ENCODE measurements around the gene ZMYND8. TPM values are rescaled to one million over a fixed set of nuclear protein-coding genes. Genes with fewer than 3 reads are reported as not detected.

The ZMYND8 gene
- total RNA-seq, 1 experiment from 2014 or later: 50.7 TPM

GRCh38 chr20:47251154-47252020 is 105.1 kb downstream of the ZMYND8 start:
- Histone ChIP-seq H3K9me3 (ENCODE audit: control insufficient read depth, insufficient read depth, low read depth, low read length) (no peaks in the 10 kb centered on the region), H3K36me3 (ENCODE audit: control insufficient read depth, insufficient read depth, low read length) (peaks cover 14% of the 10 kb centered on the region), H3K4me1 (ENCODE audit: control insufficient read depth, insufficient read depth, low read length) (no peaks in the 10 kb centered on the region), H3K4me3 (ENCODE audit: low read depth in 2 of 2, low read length in 2 of 2) (no peak overlapping the region), H3K27ac (ENCODE audit: low read length) (no peak overlapping the region), H3K27me3 (ENCODE audit: control insufficient read depth, insufficient read depth, low read length) (no peaks in the 10 kb centered on the region)
- no TSS peak for BruUV-seq (replicated peaks)
- TF ChIP-seq POLR2AphosphoS5 (IDR thresholded peaks at IDR 0.05; ENCODE audit: low read depth, low read length) (no peak), CTCF (IDR thresholded peaks at IDR 0.05) (no peak), TCF7L2 (IDR thresholded peaks at IDR 0.05; ENCODE audit: low read depth, low read length) (no peak), REST (IDR thresholded peaks at IDR 0.05; ENCODE audit: insufficient read depth in 1 of 2, low read depth in 2 of 2, low read length in 1 of 2) (no peak), SIN3A (IDR thresholded peaks at IDR 0.05; ENCODE audit: borderline replicate concordance, insufficient read depth, low read depth, low read length) (no peak)
- no peak for DNase-seq (ENCODE audit: low read depth, low spot score)
- in situ Hi-C loops (cut with HindIII; ENCODE audit: low pct_unique_long_range_greater_than_20kb, low sequenced_read_pairs): no loop called here
- ChIA-PET CTCF (no interaction called here), POLR2A (interaction anchor here (0.7 kb wide), 1 partner anchor 361 kb away, joined by 4 read pairs; no protein-coding TSS in a partner anchor)
- ATAC-seq: no peak
- intact Hi-C loops (cut with micrococcal nuclease; ENCODE audit: unreplicated experiment): no loop called here

GRCh38 chr20:47250360-47250759 is 106.1 kb downstream of the ZMYND8 start:
- intact Hi-C loops (cut with micrococcal nuclease; ENCODE audit: unreplicated experiment): no loop called here
- Histone ChIP-seq H3K4me3 (ENCODE audit: low read depth in 2 of 2, low read length in 2 of 2) (no peak overlapping the region), H3K36me3 (ENCODE audit: control insufficient read depth, insufficient read depth, low read length) (peaks cover 20% of the 10 kb centered on the region), H3K4me1 (ENCODE audit: control insufficient read depth, insufficient read depth, low read length) (no peaks in the 10 kb centered on the region), H3K9me3 (ENCODE audit: control insufficient read depth, insufficient read depth, low read depth, low read length) (no peaks in the 10 kb centered on the region), H3K27me3 (ENCODE audit: control insufficient read depth, insufficient read depth, low read length) (no peaks in the 10 kb centered on the region), H3K27ac (ENCODE audit: low read length) (no peak overlapping the region)
- in situ Hi-C loops (cut with HindIII; ENCODE audit: low pct_unique_long_range_greater_than_20kb, low sequenced_read_pairs): no loop called here
- TF ChIP-seq REST (IDR thresholded peaks at IDR 0.05; ENCODE audit: insufficient read depth in 1 of 2, low read depth in 2 of 2, low read length in 1 of 2): no peak
- TF ChIP-seq CTCF (IDR thresholded peaks at IDR 0.05): no peak
- TF ChIP-seq SIN3A (IDR thresholded peaks at IDR 0.05; ENCODE audit: borderline replicate concordance, insufficient read depth, low read depth, low read length): no peak
- TF ChIP-seq TCF7L2 (IDR thresholded peaks at IDR 0.05; ENCODE audit: low read depth, low read length): no peak
- TF ChIP-seq POLR2AphosphoS5 (IDR thresholded peaks at IDR 0.05; ENCODE audit: low read depth, low read length): no peak
- CTCF ChIA-PET: no interaction called here
- POLR2A ChIA-PET: no interaction called here
- DNase-seq (ENCODE audit: low read depth, low spot score) (no peak), ATAC-seq (no peak)
- BruUV-seq (replicated peaks): no TSS peak

All from Panc1 (cell line).